Sigmoid colon (tissue), 4 donors: Measurements from ENCODE around the gene DCST1.

Experiments used
- POLR2A ChIP-seq, 2 donors: fragments of 450-650 bp; IDR thresholded peaks; one replicate each; pipeline ENCODE4 v1.6.1; 2016; ENCODE audit warnings: antibody characterized with exemption in 2 of 2, mild to moderate bottlenecking in 2 of 2, moderate library complexity in 2 of 2
- POLR2AphosphoS5 ChIP-seq, 4 donors: sonication (generic); formaldehyde crosslinking; IDR thresholded peaks; one replicate each; pipeline ENCODE4 v1.6.1; 2017; ENCODE audit warnings: antibody characterized with exemption in 4 of 4

DNA sequence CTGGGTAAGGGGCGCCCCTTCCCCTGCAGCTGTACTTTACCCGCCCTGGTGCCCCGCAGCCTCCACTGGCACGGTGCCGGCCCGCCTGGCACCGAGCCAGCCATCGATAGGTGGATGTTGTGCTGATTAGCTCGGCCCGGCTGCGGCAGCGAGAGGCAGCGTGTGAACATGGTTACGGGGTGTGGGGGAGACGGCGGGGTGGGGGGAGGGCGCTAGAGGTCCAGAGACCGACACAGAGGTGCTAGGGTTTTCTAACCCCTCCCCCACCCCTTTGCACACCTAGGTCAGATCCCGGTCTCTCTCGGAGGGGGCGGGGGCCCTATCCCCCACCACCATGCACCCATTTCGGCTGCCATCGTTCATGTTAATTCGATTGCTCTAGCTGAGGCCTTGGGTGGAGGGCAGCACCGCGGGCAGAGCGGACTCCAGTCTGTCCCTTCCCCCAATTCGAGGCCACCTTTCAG, 36.6 kb downstream of the DCST1 start:
- no peak for TF ChIP-seq POLR2AphosphoS5 (IDR thresholded peaks at IDR 0.05)
- no peak for TF ChIP-seq POLR2A (IDR thresholded peaks at IDR 0.05)
